ENCODE data around the gene KCNQ5.

GRCh38 chr6:72959821-72960220, 338.0 kb downstream of the KCNQ5 start:
- TF ChIP-seq CTCF (IDR thresholded peaks at IDR 0.05) (no peak), POLR2A (IDR thresholded peaks at IDR 0.05) (no peak)
